Activated CD4-positive, CD25-positive, alpha-beta regulatory T cell (primary cell): ENCODE measurements around the gene PDE6A.
A peak's percentile ranks its signal among the peaks of the same experiment; 100 is the strongest.

Source experiments
- DNase-seq, 4 experiments: peaks; one replicate each; lab custom pipeline; 2025; lab: John Stamatoyannopoulos, UW

The PDE6A gene

GRCh38 chr5:149944666-149945065 lies at the start of gene PDE6A:
Gene PDE6A, minus strand, starts transcription at chr5:149944793. Its CDS starts 120 bp downstream, at chr5:149944673.
- DNase-seq: no peak

GRCh38 chr5:149993471-149993870 lies 48.9 kb upstream of the PDE6A start:
- DNase-seq: no peak

DNA sequence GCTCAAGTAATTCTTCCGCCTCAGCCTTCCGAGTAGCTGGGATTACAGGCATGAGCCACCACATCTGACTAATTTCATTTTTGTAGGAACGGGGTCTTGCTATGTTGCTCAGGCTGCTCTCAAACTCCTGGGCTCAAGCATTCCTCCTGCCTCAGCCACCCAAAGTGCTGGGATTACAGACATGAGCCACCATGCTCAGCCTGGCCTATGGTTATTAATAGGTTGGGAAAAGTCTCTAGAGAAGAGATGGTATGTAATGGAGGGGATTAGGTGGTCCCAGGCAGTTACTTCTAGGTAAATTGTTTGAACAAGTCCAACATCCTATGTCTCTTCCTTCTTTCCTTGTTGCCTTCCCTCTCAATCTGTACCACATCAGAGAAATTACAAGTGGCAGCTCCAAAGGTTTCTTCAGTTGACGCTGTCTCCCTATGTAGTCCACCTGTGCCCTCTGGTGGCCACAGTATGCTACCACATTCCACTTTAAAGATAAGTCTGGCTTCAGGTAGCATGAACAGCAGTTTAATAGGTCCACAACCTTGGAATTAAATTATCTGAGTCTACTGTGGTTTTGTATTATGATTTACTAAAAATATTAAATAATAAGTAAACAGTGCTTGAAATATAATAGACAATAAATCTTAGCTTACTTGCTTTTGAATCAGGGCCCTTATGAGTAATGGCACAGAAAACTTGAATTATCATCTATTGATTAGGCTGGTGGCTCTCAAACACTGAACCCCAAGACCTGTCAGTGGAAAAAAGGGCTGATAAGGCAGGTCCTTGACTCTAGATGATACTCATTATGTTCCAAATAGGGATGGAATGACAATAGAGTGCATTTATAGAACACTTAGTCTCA lies 46.2 kb upstream of the PDE6A start:
- peak; percentile 7 to 53 (median 37) for DNase-seq

GRCh38 chr5:149988126-149988525 lies 43.5 kb upstream of the PDE6A start:
- DNase-seq: no peak

- DNase-seq: no peak
Measured at GRCh38 chr5:149982505-149982904, 37.9 kb upstream of the PDE6A start.

DNA sequence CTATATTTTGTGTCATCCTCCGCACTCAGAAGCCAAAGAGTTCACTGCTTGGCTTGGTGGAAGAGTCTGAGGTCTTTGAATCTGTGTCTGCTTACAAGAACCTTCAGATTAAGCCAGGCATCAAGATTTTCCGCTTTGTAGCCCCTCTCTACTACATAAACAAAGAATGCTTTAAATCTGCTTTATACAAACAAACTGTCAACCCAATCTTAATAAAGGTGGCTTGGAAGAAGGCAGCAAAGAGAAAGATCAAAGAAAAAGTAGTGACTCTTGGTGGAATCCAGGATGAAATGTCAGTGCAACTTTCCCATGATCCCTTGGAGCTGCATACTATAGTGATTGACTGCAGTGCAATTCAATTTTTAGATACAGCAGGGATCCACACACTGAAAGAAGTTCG lies 36.6 kb upstream of the PDE6A start:
- DNase-seq: no peak

DNA sequence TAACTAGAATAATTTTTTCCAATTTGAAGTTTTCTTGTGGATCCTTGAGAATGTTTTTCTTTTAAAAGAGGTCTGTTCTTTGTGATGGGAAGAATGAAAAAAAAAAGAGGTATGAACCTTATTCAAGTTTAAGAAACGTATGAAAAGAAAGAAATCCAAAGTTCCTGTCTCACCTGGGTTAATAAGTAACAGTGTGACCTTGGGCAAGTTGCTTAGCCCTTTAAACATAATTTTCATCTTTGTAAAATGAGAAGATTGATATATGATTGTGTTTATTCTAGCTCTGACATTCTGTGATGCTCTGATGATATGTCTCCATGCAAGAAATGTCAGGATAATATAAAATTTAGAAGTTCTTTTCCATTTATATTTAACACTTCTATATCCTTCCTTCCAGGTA lies 35.3 kb upstream of the PDE6A start:
- DNase-seq: no peak

DNA sequence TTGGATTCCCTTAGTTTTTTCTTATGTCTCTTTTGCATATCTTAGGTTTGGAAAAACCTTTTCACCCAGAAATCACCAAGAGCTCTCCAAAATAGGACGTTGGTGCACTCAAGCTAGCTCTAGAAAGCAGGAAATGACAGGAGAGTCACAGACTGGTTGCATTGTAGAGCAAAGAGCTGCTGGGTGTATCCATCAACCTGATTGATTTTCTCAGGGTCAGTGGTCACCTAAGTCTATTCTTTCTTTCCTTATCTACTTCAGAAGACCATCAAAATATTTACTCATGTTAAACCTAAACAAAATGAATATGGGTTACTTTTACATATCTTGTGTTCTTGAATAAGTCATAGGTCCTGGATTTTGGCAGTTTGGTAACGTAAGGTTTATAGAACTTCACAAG lies 30.8 kb upstream of the PDE6A start:
- no peak for DNase-seq

DNA sequence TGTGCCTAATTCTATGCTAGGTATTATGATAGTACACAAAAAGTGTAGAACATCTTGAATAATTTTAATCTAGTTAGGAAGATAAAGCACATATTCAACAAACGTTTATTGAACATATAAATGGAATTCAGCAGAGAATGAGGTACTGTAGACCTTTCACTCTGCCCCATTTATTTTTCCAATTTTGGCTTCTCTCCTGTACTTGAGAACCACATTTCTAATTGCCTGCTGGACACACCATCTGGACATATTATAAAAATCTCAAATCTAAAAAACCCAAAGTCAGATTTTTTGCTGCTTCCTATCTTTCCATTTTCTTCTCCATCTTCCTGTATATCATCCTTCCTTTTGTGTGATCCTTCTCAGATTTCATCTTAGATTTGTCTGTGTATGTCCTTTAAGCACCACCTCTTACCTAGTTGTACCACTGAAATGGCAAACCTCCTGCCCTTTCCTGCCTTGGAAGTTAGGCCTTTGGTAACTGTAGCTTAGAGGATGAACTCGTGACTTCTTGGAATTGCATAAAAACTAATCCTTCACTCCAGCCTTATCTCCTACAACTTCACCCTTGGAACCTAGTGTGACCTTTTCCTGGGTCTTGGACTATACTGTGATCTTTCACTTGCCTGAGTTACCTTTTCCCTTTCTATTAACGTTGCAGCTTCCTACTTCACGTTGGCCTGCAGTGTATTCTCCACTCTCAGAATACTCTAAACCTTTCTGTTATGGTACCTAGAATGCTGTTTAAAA lies 24.8 kb upstream of the PDE6A start:
- DNase-seq: no peak

- no peak for DNase-seq
Measured at GRCh38 chr5:149966946-149967345, 22.4 kb upstream of the PDE6A start.

GRCh38 chr5:149963729-149964128 lies 19.1 kb upstream of the PDE6A start:
- DNase-seq: no peak

- no peak for DNase-seq
Measured at GRCh38 chr5:149962601-149963300, 18.2 kb upstream of the PDE6A start.

- no peak for DNase-seq
Measured at GRCh38 chr5:149961957-149962409, 17.4 kb upstream of the PDE6A start.

- DNase-seq: no peak
Measured at GRCh38 chr5:149961186-149961685, 16.6 kb upstream of the PDE6A start.

DNA sequence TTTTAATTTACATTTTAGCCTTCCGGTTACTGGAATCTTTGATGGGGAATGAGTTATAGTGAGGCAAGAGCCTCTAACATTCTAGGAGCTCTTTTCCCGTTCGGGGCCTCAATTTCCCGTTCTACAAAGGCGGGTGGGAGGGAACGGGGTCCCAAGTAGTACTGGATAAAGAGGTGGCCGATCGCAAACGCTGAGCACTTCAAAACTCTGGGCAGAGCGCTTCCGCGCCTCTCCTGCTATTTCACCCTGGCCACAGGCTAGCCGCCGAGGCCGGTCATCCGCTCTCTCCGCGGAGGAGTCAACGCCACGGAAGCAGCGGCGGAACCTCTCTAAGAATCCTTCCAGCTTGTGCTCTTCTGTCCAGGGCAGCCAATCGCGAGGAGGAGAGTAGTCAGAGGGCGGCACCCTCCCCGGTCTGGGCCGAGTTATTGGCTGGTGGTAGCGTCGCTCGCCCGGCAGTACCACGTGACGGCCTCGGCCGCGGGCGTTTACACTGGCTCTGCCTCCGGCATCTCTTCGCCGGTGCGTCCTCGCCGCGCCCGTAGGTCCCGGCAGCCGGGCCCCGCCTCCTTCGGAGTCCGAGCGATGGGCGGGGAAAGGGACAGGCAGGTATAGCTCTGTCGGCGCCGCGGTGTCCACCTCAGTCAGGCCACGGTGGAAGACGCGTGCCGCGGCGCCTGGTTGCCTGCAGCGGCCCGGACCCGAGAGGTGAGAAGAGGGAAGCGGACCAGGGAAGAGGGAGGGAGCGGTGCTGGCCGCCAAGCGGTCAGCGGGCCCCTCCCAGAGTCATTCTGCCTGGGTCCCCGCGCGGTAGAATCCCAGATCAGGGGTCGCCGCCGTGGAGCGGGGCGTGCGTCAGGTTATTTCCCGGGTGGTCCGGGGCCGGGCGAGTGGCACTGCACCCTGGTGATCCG lies 15.9 kb upstream of the PDE6A start, which contains the start of gene SLC26A2:
TSS of gene SLC26A2 (plus strand) at position 487 of the 914 bp plus-strand sequence. CDS start 16,895 bp downstream, outside the sequence.
- DNase-seq: peak; percentile 80 to 88 (median 86)

DNA sequence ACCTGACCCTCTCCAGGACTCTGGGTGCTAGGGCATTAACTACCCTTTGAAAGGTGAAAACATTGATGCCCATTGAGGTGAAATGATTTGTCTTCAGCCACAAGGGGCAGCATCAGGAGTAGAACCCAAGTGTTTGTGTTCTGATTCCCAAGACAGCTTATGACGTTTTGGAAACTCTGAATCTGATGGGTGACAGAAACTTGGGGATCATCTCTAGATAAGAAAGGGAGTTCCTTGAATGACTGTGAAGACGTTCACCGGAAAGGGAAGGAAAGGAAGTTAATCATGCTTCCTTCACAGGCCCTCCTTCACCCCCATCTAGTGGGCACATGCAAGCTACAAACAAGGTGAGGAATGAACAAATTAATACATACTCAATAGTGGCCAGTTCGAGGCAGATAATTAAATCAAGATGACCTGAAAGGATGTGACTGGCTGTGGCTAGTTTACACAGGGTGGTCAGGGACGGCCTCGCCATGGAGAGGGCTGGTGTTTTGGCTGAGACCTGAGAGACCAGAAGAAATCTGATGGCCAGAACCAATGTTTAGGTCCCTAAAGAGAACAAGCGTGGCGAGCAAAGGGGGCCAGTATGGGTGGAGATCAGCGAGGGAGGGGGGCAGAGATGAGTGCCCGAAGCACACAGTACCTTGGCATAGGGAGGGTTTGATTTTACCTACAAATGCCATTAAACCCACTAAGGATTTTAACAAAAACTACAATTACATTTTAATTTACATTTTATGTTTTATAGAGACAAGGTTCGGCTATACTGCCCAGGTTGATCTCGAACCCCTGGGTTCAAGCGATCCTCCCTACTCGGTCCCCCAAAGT lies 15.0 kb upstream of the PDE6A start:
- no peak for DNase-seq

DNA sequence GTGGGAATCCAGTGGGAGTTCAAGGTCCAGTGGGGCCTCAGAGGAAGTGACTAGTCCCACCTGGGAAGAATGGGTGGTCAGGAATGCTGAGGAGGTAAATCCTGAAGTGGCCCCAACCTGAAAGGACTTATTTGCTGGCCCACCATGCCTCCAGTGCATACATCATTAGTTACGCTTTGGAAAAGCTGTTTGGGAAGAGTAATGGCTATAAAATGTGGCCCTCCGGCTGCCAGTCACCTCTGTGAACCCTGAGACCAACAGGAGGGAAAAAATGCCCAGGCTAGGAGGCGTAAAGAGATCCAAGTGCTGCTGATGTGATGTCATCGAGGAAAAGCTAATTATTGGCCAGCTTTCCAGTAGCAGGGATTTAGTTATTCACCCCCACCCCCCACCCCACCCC lies 13.3 kb upstream of the PDE6A start:
- DNase-seq: no peak

GRCh38 chr5:149956685-149957084 lies 12.1 kb upstream of the PDE6A start:
- DNase-seq: no peak

- DNase-seq: no peak
Measured at GRCh38 chr5:149954798-149955197, 10.2 kb upstream of the PDE6A start.

- DNase-seq: no peak
Measured at GRCh38 chr5:149953436-149954121, 9.0 kb upstream of the PDE6A start.
